HCT116 (cell line): Measurements from ENCODE around the gene KIF14. TPM values are rescaled to one million over a fixed set of nuclear protein-coding genes. Genes with fewer than 3 reads are reported as not detected.

Experiments
- ATAC-seq: fragments of 200-7000 bp; cut with Tn5 transposase; 2 replicates; pipeline ENCODE4 v1.9.1; 2020; ENCODE audit warnings: mild to moderate bottlenecking, moderate library complexity
- BruUV-seq: library from RNA; stranded (reverse); fragments of 400-500 nt; replicated peaks from 2 replicates; lab custom pipeline; 2021; lab: Mats Ljungman, UMichigan
- CTCF ChIA-PET: fragments of 300-600 bp; sonication (Branson Sonifier 250); formaldehyde crosslinking; loops from one replicate; lab custom pipeline; 2021; ENCODE audit warnings: antibody characterized with exemption; lab: Charles Lee
- POLR2A ChIA-PET: fragments of 300-600, 350-600 bp; sonication (Branson Sonifier 250); formaldehyde crosslinking; loops from one replicate; lab custom pipeline; 2021; ENCODE audit warnings: antibody characterized with exemption; lab: Charles Lee
- RAD21 ChIA-PET, 2 experiments: fragments of 300-600 bp; sonication (Branson Sonifier 250); formaldehyde crosslinking; loops; one replicate each; lab custom pipeline; 2023; ENCODE audit warnings: low total read pairs in 2 of 2; ENCODE audit not compliant: uncharacterized antibody in 2 of 2, unreplicated experiment in 2 of 2, low non-redundant PET in 1 of 2; lab: Charles Lee
- DNase-seq: peaks from one replicate; pipeline ENCODE4 v3.0.0-alpha.2; 2010; ENCODE audit warnings: low read depth, low spot score
- H2AFZ ChIP-seq: fragments of 200-600 bp; shearing (Covaris generic), sonication (generic); 2 replicates; pipeline ENCODE4 v1.6.1; 2017; ENCODE audit warnings: low read depth, mixed run types, mixed read lengths, antibody characterized with exemption, low read length; ENCODE audit not compliant: poor library complexity, severe bottlenecking
- H3K27ac ChIP-seq: 2 replicates; pipeline ENCODE4 v1.5.1; 2012; ENCODE audit warnings: low read depth, low read length
- H3K27me3 ChIP-seq: fragments of 200-600 bp; sonication (generic); 2 replicates; pipeline ENCODE4 v1.6.1; 2016; ENCODE audit warnings: mixed run types, low read length, mixed read lengths; ENCODE audit not compliant: insufficient read depth
- H3K36me3 ChIP-seq, 2 experiments: fragments of 200-500 bp in 1 of 2; fragments of 200-600 bp in 1 of 2; sonication (Bioruptor generic) in 1 of 2; sonication (generic) in 1 of 2; 2 replicates each; pipeline versions ENCODE4 v1.5.1 to v1.6.1; 2014 to 2016; ENCODE audit warnings: low read length in 2 of 2, inconsistent platforms in 1 of 2, mixed read lengths in 1 of 2, mixed run types in 1 of 2; ENCODE audit not compliant: insufficient read depth in 2 of 2, control insufficient read depth in 1 of 2
- H3K4me1 ChIP-seq, 2 experiments: fragments of 200-600 bp in 1 of 2; sonication (generic) in 1 of 2; 2 replicates each; pipeline versions ENCODE4 v1.5.1 to v1.6.1; 2012 to 2017; ENCODE audit warnings: low read length in 2 of 2, inconsistent platforms in 1 of 2, mild to moderate bottlenecking in 1 of 2, mixed read lengths in 1 of 2, mixed run types in 1 of 2, moderate library complexity in 1 of 2; ENCODE audit not compliant: insufficient read depth in 2 of 2, control insufficient read depth in 1 of 2
- H3K4me2 ChIP-seq: fragments of 200-600 bp; sonication (generic); 2 replicates; pipeline ENCODE4 v1.6.1; 2017; ENCODE audit warnings: mixed run types, low read length, mixed read lengths
- H3K4me3 ChIP-seq, 2 experiments: fragments of 200-600 bp in 1 of 2; sonication (generic) in 1 of 2; replicated peaks in 1 of 2; 2 replicates each; pipeline ENCODE4 v1.5.1; 2011 to 2016; ENCODE audit warnings: low read length in 2 of 2, control low read depth in 1 of 2, low read depth in 1 of 2, mild to moderate bottlenecking in 1 of 2, mixed read lengths in 1 of 2, mixed run types in 1 of 2
- H3K79me2 ChIP-seq: fragments of 200-600 bp; sonication (generic); 2 replicates; pipeline ENCODE4 v1.6.1; 2017; ENCODE audit warnings: mild to moderate bottlenecking, mixed run types, low read length, moderate library complexity, mixed read lengths; ENCODE audit not compliant: insufficient read depth
- H3K9ac ChIP-seq: fragments of 200-600 bp; sonication (generic); 2 replicates; pipeline ENCODE4 v1.6.1; 2016; ENCODE audit warnings: low read length, mixed read lengths
- H3K9me2 ChIP-seq: fragments of 200-600 bp; sonication (generic), shearing (Covaris generic); 2 replicates; pipeline ENCODE4 v1.6.1; 2017; ENCODE audit warnings: mixed run types, mild to moderate bottlenecking, moderate library complexity; ENCODE audit not compliant: insufficient read depth
- H3K9me3 ChIP-seq, 2 experiments: fragments of 200-500 bp in 1 of 2; fragments of 200-600 bp in 1 of 2; sonication (Bioruptor generic) in 1 of 2; sonication (generic) in 1 of 2; 2 replicates each; pipeline ENCODE4 v1.6.1; 2014 to 2017; ENCODE audit warnings: low read length in 2 of 2, mixed read lengths in 2 of 2, inconsistent platforms in 1 of 2, low read depth in 1 of 2, mild to moderate bottlenecking in 1 of 2, mixed run types in 1 of 2, moderate library complexity in 1 of 2; ENCODE audit not compliant: control insufficient read depth in 1 of 2, insufficient read depth in 1 of 2
- H4K20me1 ChIP-seq: fragments of 200-600 bp; sonication (generic), shearing (Covaris generic); 2 replicates; pipeline ENCODE4 v1.6.1; 2017; ENCODE audit warnings: mixed run types, mild to moderate bottlenecking, moderate library complexity; ENCODE audit not compliant: insufficient read depth
- CBX3 ChIP-seq: IDR thresholded peaks from 2 replicates; pipeline ENCODE4 v1.6.1; 2012; ENCODE audit warnings: low read depth
- CEBPB ChIP-seq: IDR thresholded peaks from 2 replicates; pipeline ENCODE4 v1.6.1; 2012; ENCODE audit warnings: low read depth
- EZH2phosphoT487 ChIP-seq: fragments of 200-600 bp; IDR thresholded peaks from 2 replicates; pipeline ENCODE4 v1.6.1; 2018; ENCODE audit warnings: antibody characterized with exemption, borderline replicate concordance
- FOSL1 ChIP-seq: IDR thresholded peaks from 2 replicates; pipeline ENCODE4 v1.6.1; 2012; ENCODE audit warnings: low read depth
- MAX ChIP-seq: IDR thresholded peaks from 2 replicates; pipeline ENCODE4 v1.6.1; 2012
- POLR2AphosphoS5 ChIP-seq: IDR thresholded peaks from 2 replicates; pipeline ENCODE4 v1.6.1; 2011; ENCODE audit warnings: mild to moderate bottlenecking, low read depth, low read length, moderate library complexity
- RAD21 ChIP-seq: IDR thresholded peaks from 2 replicates; pipeline ENCODE4 v1.6.1; 2012; ENCODE audit warnings: low read depth, mild to moderate bottlenecking
- SIN3A ChIP-seq: IDR thresholded peaks from 2 replicates; pipeline ENCODE4 v1.6.1; 2012; ENCODE audit warnings: low read depth
- SP1 ChIP-seq: IDR thresholded peaks from 2 replicates; pipeline ENCODE4 v1.6.1; 2012; ENCODE audit warnings: low read depth
- SRF ChIP-seq: IDR thresholded peaks from 2 replicates; pipeline ENCODE4 v1.6.1; 2012; ENCODE audit warnings: low read depth
- TCF7L2 ChIP-seq: IDR thresholded peaks from 2 replicates; pipeline ENCODE4 v1.7.0; 2011; ENCODE audit warnings: borderline replicate concordance, inconsistent platforms; ENCODE audit not compliant: insufficient read depth, insufficient read length; ENCODE audit errors: extremely low read depth
- intact Hi-C: fragments of 100-400 bp; cut with micrococcal nuclease; formaldehyde crosslinking; loops from 2 replicates; pipeline ENCODE4 v1.10.0; 2022
- total RNA-seq: library from RNA; stranded (reverse); gene quantifications from one replicate; pipeline ENCODE4 v1.2.1, GENCODE V29; 2021; ENCODE audit not compliant: unreplicated experiment
- TF ChIP-seq, protein P1 (sequence below): IDR thresholded peaks from 2 replicates; pipeline ENCODE4 v1.6.1; 2012
- TF ChIP-seq, protein P2 (sequence below): IDR thresholded peaks from 2 replicates; pipeline ENCODE4 v1.6.1; 2012; ENCODE audit warnings: low read depth

KIF14 gene
- total RNA-seq, 1 experiment from 2014 or later: 21.8 TPM

DNA sequence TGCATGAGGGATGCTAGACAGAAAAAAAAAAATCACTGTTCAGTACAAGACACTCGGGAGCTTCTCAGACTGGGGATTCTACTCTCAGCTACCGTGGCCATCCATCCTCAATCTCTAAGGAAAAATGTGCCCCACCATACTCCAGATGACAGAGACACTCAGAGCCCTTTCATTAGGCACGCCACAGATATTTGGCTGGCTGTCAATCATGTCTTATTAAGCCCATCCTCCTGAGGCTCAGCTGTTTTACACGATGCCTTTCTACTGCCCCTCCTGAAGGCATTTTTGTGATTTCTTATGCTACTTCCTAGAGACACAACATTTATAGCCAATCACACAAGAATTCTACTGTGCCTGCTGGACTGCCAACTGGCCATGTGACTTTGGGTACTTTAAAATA is 92.9 kb downstream of the KIF14 start:
- POLR2A ChIA-PET: no interaction called here
- no peaks in the 10 kb centered on the region for H3K36me3 ChIP-seq

More for the DNA sequence above, 92.9 kb downstream of the KIF14 start:
- Histone ChIP-seq H4K20me1 (no peaks in the 10 kb centered on the region), H3K4me2 (no peak overlapping the region), H3K4me1 (no peaks in the 10 kb centered on the region), H3K4me3 (no peak overlapping the region), H2AFZ (no peak overlapping the region), H3K9ac (no peak overlapping the region), H3K9me3 (no peaks in the 10 kb centered on the region), H3K79me2 (no peaks in the 10 kb centered on the region), H3K27me3 (no peaks in the 10 kb centered on the region), H3K9me2 (no peaks in the 10 kb centered on the region), H3K27ac (no peak overlapping the region)
- no TSS peak for BruUV-seq
- ChIA-PET CTCF (no interaction called here), RAD21 (no interaction called here)
- ATAC-seq: no peak
- TF ChIP-seq MAX (no peak), FOSL1 (no peak), EZH2phosphoT487 (no peak), RAD21 (no peak), SRF (no peak), SP1 (no peak), CBX3 (no peak), TCF7L2 (no peak), POLR2AphosphoS5 (no peak), CEBPB (no peak), SIN3A (no peak)
- TF ChIP-seq, protein P1, sequence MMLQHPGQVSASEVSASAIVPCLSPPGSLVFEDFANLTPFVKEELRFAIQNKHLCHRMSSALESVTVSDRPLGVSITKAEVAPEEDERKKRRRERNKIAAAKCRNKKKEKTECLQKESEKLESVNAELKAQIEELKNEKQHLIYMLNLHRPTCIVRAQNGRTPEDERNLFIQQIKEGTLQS: no peak
- TF ChIP-seq, protein P2, sequence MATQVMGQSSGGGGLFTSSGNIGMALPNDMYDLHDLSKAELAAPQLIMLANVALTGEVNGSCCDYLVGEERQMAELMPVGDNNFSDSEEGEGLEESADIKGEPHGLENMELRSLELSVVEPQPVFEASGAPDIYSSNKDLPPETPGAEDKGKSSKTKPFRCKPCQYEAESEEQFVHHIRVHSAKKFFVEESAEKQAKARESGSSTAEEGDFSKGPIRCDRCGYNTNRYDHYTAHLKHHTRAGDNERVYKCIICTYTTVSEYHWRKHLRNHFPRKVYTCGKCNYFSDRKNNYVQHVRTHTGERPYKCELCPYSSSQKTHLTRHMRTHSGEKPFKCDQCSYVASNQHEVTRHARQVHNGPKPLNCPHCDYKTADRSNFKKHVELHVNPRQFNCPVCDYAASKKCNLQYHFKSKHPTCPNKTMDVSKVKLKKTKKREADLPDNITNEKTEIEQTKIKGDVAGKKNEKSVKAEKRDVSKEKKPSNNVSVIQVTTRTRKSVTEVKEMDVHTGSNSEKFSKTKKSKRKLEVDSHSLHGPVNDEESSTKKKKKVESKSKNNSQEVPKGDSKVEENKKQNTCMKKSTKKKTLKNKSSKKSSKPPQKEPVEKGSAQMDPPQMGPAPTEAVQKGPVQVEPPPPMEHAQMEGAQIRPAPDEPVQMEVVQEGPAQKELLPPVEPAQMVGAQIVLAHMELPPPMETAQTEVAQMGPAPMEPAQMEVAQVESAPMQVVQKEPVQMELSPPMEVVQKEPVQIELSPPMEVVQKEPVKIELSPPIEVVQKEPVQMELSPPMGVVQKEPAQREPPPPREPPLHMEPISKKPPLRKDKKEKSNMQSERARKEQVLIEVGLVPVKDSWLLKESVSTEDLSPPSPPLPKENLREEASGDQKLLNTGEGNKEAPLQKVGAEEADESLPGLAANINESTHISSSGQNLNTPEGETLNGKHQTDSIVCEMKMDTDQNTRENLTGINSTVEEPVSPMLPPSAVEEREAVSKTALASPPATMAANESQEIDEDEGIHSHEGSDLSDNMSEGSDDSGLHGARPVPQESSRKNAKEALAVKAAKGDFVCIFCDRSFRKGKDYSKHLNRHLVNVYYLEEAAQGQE: no peak
- intact Hi-C loops: no loop called here
- DNase-seq: no peak
